Measurements from ENCODE around the gene ZNF14. TPM values are rescaled to one million over a fixed set of nuclear protein-coding genes. Genes with fewer than 3 reads are reported as not detected.
"Not testable (repeated sequence)": the region's sequence is repeated elsewhere in the genome, so short reads cannot be mapped to it uniquely, and the experiment has no call there.

ZNF14 gene
- total RNA-seq (2014; rRNA removed; shearing (Covaris generic)) = 4.7 and 7.8 TPM in 2 replicates

DNA sequence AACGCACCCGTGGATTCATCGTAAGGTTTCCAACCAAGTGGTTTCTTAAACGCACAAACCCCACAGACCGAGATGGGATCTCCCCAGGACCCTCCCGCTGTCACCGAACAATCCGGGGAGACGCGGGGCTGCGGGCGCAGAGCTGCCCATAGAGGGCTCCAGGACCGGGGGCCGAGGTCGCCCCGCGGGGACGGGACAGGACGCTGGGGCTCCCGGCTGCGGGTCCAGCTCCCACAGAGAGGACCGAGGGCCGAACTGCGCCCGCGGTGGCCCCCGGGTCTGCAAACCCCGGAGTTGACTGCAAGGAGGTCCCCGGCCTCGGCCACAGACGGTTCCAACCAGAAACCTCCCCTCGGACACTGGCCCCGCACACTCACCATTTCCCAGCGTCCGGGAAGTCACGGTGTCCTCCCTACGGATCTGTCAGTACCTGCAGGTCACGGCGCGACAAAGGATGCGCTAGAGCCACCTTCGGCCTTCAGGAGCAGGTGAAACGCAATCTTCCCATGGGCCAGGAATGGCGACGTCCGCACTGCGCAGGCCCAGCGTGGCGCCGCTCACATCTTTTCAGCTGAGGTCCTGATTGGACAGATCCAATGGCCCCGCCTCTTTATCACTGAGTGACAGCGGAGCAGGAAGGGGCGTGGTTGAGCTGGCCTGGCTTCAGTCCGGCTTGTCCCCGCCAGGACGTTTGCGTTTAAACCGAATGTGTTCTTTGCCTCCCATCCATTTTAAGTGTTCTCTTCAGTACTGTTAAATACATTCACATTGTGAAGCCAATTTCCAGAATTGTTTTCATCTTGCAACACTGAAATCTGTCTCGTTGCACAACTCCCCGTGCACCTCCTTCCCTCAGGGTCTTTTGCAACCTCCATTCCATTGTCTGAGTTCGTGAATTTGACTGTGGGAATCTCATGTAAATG, at the start of gene ZNF14:
TSS of gene ZNF14 (minus strand) at position 534 of the 923 bp plus-strand sequence. CDS start at position 380, 154 bp downstream.
- peak; percentile 95 for DNase-seq (ENCODE audit: low spot score)
- in situ Hi-C loops (cut with HindIII; ENCODE audit: low sequenced_read_pairs) = no loop called here

DNA sequence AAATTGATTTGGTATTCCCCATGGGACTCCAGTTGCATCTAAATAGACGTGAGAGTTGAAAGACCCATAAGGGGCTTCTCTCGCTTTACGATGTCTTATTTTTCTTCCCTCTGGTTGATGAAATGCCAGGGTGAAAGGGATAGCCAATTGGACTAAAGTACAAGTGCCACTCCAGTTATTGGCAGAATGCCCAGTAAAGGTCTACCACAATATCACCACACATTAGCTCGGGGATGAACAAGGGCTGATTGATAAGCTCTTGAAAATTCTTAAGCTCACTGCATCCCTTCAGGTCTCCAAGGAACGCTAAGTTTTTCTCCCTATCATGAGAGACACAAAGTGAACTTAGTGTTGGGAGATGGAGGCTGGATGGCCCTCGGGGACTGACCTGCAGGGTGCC, 48.9 kb upstream of the ZNF14 start:
- in situ Hi-C loops (cut with HindIII; ENCODE audit: low sequenced_read_pairs); DNase-seq (ENCODE audit: low spot score): not testable (repeated sequence)

DNA sequence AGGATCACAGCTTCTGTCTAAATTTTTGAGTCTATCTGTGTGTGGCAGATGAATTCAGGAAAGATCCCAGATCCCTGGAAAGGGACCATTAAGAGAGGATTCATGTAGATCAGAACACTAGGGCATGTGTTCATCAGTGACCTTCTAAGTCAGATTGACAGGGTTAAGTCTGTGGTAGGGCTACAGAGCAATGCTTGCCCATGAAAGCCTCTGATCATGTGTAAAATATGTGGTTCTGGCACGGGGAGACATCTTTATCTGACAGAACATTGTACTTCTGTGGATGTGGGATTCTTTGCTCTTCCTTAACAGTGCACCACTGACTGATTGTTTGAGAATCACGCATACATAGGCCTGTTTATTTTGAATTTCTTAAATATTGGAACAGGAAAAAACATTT, 45.8 kb upstream of the ZNF14 start:
- in situ Hi-C loops (cut with HindIII; ENCODE audit: low sequenced_read_pairs) = no loop called here
- no peak for DNase-seq (ENCODE audit: low spot score)

DNA sequence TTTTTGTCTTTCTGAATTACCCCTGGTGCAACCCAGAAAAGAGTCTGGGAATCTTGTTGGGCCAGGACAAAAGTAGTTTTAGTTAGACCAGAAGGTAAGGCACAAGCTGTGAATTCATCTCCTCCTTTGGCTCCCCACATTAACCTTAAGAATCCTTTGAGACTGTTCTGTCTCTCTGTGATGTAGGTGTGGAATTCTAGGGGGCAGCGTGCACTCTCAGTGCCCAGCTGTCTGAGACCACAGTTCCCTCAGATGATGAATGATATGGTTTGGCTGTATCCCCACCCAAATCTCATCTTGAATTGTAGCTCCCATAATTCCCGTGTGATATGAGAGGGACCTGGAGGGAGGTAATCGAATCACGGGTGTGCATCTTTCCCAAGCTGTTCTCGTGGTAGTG, 44.8 kb upstream of the ZNF14 start:
- in situ Hi-C loops (cut with HindIII; ENCODE audit: low sequenced_read_pairs) = no loop called here
- DNase-seq (ENCODE audit: low spot score) = no peak

DNA sequence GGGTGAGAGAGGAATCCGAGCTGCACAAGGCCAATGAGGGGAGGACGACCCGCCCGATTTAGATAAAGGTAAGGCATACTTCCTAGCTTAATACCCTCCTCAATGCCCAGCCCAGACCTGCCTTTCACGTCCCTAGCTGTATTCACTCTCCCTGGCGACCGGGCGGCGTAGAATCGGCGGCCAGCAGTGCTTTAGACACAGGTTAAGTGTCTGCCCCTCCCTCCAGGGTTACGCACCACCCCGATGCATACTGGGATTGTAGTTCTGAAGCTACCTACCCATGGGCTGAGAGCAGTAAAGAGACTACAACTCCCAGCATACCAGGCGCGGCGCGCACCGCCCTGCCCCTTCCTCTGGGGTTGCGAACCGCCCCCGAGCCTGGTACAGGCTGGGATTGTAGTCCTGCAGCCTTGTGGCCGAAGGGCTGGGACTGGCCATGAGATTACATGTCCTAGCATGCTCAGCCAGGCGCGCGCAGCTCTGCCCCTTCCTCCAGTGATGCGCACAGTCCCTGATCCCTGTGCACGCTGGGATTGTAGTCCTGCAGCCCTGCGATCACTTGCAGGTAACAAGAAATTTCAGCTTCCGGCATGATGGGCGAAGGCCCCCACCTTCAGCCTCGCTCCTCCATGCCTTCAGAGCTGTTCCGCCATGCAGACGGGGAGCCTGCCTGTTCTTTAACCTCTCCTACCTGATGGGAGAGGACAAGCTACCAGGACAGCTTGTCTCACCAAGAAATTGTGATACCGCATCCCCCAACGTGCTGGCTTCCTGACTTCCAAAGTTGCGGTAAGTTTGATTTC, 43.5 kb upstream of the ZNF14 start:
- DNase-seq (ENCODE audit: low spot score) = peak; percentile 100
- in situ Hi-C loops (cut with HindIII; ENCODE audit: low sequenced_read_pairs) = no loop called here

DNA sequence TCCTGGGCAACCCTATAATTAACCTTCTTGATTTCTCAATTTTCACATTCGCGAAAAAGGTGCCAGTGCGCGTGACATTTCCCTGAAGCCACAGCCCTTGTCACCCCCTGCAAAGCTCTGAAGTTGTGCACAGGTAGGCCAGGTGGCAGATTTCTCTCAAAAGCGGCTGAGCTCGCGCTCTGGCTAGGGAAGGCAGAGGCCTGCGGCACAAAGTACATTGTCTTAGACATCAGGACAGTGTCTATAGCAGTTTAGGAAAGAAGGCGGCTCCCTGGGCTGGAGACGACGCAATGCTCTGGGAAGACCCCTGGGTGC, 42.9 kb upstream of the ZNF14 start:
- in situ Hi-C loops (cut with HindIII; ENCODE audit: low sequenced_read_pairs) = no loop called here
- no peak for DNase-seq (ENCODE audit: low spot score)

DNA sequence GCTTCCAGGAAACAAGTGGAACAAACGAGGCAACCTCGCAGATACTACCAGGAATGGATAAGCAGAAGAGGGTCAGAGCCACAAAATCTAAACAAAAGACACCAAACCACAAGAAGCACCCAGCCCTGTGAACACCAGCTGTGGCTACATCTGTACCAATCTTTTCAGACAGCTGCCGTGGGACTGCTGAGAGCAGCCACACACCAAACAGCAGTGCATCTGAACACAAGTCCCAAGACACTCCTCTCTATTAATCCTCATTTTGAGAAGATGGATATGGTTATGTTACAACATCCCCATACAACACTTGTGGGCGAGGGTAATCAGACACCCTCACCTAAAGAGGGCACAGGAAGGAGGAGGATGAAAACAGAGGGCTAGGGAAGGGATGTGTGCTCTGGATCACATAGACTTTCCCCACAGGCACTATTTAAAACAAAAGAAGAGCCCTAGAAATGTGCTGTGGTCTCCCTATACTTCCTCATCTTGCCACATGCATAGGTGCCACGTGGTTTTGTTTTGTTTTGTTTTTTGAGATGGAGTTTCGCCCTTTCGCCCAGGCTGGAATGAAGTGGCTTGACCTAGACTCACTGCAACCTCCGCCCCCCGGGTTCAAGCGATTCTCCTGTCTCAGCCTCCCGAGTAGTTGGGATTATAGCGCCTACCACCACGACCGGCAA, 41.6 kb upstream of the ZNF14 start:
- in situ Hi-C loops (cut with HindIII; ENCODE audit: low sequenced_read_pairs) = no loop called here
- no peak for DNase-seq (ENCODE audit: low spot score)

DNA sequence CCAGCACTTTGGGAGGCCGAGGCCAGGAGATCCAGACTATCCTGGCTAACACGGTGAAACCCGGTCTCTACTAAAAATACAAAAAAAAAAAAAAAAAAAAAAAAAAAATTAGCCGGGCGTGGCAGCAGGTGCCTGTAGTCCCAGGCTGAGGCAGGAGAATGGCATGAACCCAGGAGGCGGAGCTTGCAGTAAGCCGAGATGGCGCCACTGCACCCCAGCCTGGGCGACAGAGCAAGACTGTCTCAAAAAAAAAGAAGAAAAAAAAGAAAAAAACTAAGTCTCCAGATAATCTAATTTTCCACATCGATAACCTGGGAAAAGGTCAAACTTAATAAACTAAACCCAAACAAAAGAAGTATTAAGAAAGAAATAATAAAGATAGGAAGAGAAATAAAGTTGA, 39.1 kb upstream of the ZNF14 start:
- DNase-seq (ENCODE audit: low spot score); in situ Hi-C loops (cut with HindIII; ENCODE audit: low sequenced_read_pairs): not testable (repeated sequence)

DNA sequence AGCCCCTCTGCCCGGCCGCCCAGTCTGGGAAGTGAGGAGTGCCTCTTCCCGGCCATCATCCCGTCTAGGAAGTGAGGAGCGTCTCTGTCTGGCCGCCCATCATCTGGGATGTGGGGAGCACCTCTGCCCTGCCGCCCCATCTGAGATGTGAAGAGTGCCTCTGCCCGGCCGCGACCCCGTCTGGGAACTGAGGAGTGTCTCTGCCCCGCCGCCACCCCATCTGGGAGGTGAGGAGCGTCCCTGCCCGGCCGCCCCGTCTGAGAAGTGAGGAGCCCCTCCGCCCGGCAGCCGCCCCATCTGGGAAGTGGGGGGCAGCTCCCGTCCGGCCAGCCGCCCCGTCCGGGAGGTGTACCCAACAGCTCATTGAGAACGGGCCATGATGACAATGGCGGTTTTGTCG, 37.1 kb upstream of the ZNF14 start:
- in situ Hi-C loops (cut with HindIII; ENCODE audit: low sequenced_read_pairs); DNase-seq (ENCODE audit: low spot score): not testable (repeated sequence)

DNA sequence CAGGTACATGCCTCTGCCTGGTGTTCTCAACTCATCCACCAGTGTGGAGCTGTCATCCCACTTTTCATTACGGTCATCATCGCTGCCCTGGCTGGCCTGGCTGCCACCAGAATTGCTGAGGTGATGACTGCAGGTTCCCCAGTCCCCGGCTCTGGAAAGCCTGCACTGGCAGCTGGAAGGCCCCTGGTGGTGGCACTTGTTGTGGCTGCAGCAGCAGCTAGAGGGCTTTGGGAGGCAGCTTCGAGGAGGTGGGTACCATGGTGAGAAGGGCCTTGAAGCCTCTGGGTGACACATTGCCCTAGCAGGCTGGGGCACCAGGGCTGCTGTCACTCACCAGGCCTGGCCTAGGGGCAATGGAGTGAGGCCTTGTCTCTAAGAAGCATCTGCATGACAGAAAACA, 25.3 kb upstream of the ZNF14 start:
- in situ Hi-C loops (cut with HindIII; ENCODE audit: low sequenced_read_pairs) = no loop called here
- no peak for DNase-seq (ENCODE audit: low spot score)

DNA sequence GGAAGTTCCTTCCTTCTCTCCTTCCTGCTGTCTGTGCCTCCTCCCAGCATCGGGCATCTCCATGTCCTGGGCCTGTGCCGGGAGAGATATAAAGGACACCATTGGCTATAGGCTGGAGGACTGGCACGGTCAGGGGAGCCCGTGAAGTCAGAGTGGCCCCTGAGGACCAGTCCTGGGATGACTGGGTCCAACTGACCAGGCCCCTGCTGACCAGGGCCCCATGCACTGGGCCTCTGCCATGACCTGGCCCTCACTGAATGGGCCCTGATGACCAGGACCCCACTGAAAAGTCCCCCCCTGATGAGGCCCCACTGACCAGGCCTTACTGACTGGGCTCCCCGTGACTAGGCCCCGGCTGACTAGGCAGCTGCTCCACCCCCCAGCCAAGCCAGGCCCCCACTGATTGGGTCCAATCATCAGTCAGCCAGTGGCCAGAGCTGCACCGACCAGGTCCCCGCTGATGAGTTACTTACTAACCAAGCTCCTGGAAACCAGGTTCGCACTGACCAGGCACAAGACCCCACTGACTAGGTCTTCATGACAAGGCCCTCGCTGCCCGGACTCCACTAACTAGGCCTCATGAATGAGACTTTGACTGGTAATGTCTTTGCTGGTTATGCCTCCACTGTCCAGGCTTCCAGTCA, 20.0 kb upstream of the ZNF14 start:
- in situ Hi-C loops (cut with HindIII; ENCODE audit: low sequenced_read_pairs) = no loop called here
- no peak for DNase-seq (ENCODE audit: low spot score)

DNA sequence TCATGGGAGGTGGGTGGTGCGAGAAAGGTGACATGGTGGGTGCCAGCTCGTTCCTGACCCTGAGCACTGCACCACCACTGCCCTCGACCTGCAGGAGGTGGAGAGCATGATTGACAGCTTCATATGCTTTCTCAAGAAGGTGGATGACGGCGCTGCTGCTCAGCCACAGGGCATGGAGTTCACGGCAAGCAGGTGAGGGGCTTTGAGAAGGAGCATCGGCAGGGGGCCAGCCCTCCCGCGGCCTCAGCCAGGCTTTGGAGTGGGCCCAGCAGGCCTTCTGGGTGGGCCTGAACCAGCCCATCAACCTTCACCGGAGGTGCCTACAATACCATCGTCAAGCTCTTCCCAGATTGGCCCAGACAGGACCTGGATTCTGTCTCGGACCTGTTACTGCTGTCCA, 18.9 kb upstream of the ZNF14 start:
- in situ Hi-C loops (cut with HindIII; ENCODE audit: low sequenced_read_pairs) = no loop called here
- DNase-seq (ENCODE audit: low spot score) = no peak

DNA sequence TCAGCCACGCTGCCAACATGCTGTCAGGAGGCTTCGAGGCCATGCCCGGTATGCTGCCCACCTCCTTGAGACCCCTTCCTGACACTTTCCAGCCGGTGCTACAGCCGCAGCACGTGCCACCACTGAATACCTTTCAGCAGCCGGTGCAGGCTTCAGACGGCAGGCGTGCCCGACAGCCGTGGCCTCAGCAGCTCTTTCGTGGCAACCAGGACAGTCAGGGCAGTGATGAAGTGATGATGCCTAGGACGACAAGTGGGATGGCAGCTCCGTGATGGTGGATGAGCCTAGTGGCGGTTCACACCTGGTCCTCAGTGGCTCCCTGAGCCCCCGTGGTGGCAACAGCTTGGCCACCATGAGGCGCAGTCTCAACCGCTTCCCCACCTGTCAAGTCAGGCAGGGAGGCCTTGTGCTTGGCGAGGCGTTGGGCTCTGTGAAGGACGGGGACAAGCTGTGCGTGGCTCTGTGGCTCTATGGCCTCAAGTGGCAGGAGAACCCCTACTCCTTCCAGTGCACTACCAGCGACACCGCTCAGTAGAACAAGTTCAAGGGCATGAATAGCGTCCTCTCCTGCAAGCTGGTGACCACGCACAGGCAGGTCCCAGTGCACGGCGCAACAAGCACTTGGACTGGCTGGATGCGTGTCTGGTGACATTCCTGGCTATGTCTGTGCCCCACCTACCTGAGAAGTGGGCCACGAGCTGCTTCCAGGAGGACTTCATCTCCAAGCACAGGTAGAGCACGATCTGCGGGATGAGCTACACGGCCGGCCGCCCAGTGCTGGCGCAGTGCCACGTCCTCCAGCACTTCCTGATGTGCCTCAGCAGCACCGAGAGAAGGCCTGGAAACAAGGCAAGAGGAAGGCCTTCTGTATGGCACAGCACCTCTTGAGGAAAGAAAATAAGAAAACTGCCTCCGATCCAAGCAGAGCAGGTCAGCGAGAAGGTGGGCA, 18.2 kb upstream of the ZNF14 start:
- in situ Hi-C loops (cut with HindIII; ENCODE audit: low sequenced_read_pairs) = no loop called here
- no peak for DNase-seq (ENCODE audit: low spot score)

DNA sequence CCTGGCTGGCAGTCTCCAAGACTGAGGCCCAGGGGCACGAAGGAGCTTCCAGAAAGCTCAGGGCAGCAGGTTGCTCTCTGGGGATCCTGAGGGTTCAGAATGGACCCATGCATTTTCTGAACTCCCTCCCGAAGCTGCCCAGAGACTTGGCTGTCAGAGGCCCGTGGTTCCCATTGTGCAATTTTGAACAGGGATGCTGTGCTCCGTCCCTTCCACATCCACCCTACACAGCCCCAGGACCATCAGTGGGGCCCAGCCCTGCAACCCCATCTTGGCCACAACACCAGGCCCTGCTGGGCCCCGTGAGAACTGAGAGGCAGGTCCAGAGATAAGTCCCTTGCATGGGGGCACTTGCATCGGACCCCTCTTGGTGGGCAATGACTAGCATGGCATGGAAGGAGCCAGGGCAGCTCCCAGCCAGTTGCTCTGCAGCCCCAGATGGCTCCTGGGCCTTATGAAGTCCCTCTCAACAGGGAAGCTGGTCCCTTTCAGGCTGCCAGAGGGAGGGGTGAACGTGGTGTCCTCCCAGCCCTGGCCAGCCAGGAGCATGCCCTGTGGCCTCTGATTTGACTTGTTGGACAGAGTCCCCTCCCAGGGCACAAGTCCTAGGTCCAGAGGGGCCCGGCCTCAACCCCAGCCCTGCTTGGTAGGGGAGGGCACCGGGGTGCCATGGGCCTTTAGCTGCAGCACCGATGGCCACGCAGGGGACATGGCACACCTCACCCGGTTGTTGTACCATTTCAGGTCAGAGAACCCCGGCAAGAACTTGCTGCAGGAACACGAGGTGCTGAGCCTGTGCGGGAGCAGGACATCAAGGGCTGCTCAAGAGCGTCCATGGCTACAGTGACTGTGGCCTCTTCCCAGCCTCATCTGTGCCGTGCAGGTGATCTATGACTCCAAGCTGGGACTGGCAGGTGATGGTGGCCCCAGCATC, 17.3 kb upstream of the ZNF14 start:
- DNase-seq (ENCODE audit: low spot score) = no peak
- in situ Hi-C loops (cut with HindIII; ENCODE audit: low sequenced_read_pairs) = no loop called here

DNA sequence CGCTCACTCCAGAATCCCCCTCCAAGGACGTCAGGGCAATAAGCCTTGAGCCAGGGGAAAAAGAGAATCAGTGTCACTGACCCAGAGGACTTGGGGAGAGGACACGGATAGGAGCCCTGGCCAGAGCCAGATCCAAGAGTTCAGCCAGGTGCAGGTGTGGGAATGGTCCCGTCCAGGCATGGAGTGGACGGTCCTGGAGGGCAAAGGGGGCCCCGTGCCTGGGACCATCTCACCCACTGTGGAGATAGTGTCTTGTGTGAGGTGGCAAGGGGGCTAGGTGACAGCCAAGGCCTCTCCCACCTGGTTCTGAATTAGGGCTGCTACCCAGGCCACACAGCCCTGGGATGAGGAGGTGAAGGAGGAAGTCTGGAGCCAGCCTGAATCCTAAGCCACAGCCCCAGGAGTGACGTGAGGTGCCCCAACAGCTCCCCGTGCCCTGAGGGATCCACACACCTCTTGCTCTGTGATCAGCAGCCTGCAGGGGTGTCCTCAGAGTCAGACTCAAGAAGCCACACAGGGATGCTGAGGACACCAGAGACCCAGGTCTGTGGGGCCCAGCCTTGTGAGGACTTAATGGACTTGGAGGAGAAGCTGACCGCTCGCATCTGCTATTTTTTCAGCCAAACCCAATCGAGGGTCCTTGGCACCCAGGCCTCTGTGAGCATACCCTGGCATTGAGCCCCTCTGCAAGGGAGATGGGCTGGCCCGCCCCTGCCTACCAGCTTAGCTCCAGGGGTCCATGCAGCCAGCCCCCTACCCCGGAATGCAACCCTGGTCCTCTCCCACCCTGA, 16.4 kb upstream of the ZNF14 start:
- in situ Hi-C loops (cut with HindIII; ENCODE audit: low sequenced_read_pairs) = no loop called here
- DNase-seq (ENCODE audit: low spot score) = no peak

DNA sequence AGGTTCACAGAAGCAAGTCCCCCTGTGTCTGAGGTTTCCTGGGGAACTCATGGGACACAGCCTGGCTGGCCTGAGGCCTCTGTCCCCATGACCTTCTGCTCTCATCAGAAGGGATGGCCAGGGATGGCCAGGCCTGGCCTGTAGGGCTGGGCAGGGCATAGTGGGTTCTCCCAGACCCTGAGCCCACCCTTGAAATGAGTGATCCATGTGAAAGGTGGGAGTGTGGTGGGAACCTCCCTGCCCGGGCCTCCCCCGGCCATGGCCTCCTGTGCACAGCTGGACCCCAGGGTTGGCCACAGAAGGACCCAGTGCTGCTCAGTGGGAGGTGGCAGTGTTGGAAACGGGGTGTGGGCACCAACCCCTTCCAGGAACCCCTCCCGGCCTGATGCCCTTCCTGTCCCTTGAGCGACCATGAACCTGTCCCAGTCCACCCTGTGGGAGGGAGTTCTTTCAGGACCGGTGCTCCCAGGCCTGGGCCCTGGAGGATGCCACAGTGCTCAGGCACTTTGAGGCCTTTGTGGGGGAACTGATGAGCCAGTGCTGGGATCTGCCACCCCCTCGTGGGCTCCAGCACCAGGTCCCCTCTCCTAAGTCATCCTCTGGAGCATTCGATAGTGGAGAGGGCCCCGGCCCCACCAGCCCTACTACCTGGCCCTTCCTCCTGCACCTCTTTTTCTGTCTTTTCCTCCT, 15.5 kb upstream of the ZNF14 start:
- DNase-seq (ENCODE audit: low spot score) = no peak
- in situ Hi-C loops (cut with HindIII; ENCODE audit: low sequenced_read_pairs) = no loop called here
